HCT116 (cell line): Measurements from ENCODE around the gene VAMP2.
A peak's percentile ranks its signal among the peaks of the same experiment; 100 is the strongest.

ENCODE experiments used
- JUND ChIP-seq: IDR thresholded peaks from 2 replicates; pipeline ENCODE4 v1.6.1; 2012
- ZNF274 ChIP-seq: fragments of 200-500 bp; sonication (Bioruptor generic); IDR thresholded peaks from 2 replicates; pipeline ENCODE4 v1.6.1; 2014; ENCODE audit warnings: mild to moderate bottlenecking, low read depth, low read length, inconsistent platforms
- TF ChIP-seq, protein P1 (sequence below): IDR thresholded peaks from 2 replicates; pipeline ENCODE4 v1.6.1; 2012
- TF ChIP-seq, protein P2 (sequence below), 3 experiments: fragments of 200-600 bp in 1 of 3; sonication (generic) in 1 of 3; IDR thresholded peaks in 2 of 3; conservative IDR thresholded peaks in 1 of 3; 2 replicates each; pipeline ENCODE4 v1.5.1; 2012 to 2017; ENCODE audit warnings: low read depth in 2 of 3, low read length in 2 of 3, antibody characterized with exemption in 1 of 3, borderline replicate concordance in 1 of 3, control low read depth in 1 of 3, mild to moderate bottlenecking in 1 of 3, mixed read lengths in 1 of 3, mixed run types in 1 of 3, moderate library complexity in 1 of 3; ENCODE audit not compliant: insufficient read depth in 1 of 3

- TF ChIP-seq, protein P1, sequence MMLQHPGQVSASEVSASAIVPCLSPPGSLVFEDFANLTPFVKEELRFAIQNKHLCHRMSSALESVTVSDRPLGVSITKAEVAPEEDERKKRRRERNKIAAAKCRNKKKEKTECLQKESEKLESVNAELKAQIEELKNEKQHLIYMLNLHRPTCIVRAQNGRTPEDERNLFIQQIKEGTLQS = peak; percentile 96
- TF ChIP-seq ZNF274 (no peak), JUND (no peak)
- TF ChIP-seq, protein P2, sequence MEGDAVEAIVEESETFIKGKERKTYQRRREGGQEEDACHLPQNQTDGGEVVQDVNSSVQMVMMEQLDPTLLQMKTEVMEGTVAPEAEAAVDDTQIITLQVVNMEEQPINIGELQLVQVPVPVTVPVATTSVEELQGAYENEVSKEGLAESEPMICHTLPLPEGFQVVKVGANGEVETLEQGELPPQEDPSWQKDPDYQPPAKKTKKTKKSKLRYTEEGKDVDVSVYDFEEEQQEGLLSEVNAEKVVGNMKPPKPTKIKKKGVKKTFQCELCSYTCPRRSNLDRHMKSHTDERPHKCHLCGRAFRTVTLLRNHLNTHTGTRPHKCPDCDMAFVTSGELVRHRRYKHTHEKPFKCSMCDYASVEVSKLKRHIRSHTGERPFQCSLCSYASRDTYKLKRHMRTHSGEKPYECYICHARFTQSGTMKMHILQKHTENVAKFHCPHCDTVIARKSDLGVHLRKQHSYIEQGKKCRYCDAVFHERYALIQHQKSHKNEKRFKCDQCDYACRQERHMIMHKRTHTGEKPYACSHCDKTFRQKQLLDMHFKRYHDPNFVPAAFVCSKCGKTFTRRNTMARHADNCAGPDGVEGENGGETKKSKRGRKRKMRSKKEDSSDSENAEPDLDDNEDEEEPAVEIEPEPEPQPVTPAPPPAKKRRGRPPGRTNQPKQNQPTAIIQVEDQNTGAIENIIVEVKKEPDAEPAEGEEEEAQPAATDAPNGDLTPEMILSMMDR (IDR thresholded peaks at IDR 0.05 in 2 of 3, conservative IDR thresholded peaks at IDR 0.05 in 1 of 3; ENCODE audit: borderline replicate concordance in 1 of 3, insufficient read depth in 1 of 3, low read depth in 2 of 3, low read length in 2 of 3) = peak in 1 of 3 experiments; percentile 42; a peak in 3 of 6 replicates
These were observed 24.2 kb upstream of the VAMP2 start for GRCh38 chr17:8186787-8187516.
